GM12864 (cell line): ENCODE results near the gene BICD2.

Source experiments
- DNase-seq: peaks from one replicate; pipeline ENCODE4 v3.0.0-alpha.2; 2011; ENCODE audit warnings: low read depth
- H3K4me3 ChIP-seq: 2 replicates; pipeline ENCODE4 v1.5.1; 2011; ENCODE audit warnings: mild to moderate bottlenecking, low read depth, low read length, control low read depth
- CTCF ChIP-seq: IDR thresholded peaks from 2 replicates; pipeline ENCODE4 v1.5.1; 2011; ENCODE audit warnings: low read depth, mild to moderate bottlenecking, moderate library complexity, low read length, control low read depth, inconsistent platforms; ENCODE audit errors: missing control alignments

Gene BICD2

GRCh38 chr9:92721548-92721947, 43.1 kb downstream of the BICD2 start:
- no peak overlapping the region for H3K4me3 ChIP-seq
- no peak for DNase-seq
- TF ChIP-seq CTCF, result no peak

GRCh38 chr9:92720807-92721535, 43.7 kb downstream of the BICD2 start:
- H3K4me3 ChIP-seq, result no peak overlapping the region
- DNase-seq, result no peak
- no peak for TF ChIP-seq CTCF

GRCh38 chr9:92720209-92720765, 44.3 kb downstream of the BICD2 start:
- H3K4me3 ChIP-seq, result no peak overlapping the region
- no peak for DNase-seq
- no peak for TF ChIP-seq CTCF

- TF ChIP-seq CTCF, result no peak
- no peak overlapping the region for H3K4me3 ChIP-seq
- no peak for DNase-seq
Measured at GRCh38 chr9:92719028-92719647, 45.5 kb downstream of the BICD2 start.

- no peak for DNase-seq
- H3K4me3 ChIP-seq, result no peak overlapping the region
- TF ChIP-seq CTCF, result no peak
Measured at GRCh38 chr9:92718086-92719001, 46.3 kb downstream of the BICD2 start.

DNA sequence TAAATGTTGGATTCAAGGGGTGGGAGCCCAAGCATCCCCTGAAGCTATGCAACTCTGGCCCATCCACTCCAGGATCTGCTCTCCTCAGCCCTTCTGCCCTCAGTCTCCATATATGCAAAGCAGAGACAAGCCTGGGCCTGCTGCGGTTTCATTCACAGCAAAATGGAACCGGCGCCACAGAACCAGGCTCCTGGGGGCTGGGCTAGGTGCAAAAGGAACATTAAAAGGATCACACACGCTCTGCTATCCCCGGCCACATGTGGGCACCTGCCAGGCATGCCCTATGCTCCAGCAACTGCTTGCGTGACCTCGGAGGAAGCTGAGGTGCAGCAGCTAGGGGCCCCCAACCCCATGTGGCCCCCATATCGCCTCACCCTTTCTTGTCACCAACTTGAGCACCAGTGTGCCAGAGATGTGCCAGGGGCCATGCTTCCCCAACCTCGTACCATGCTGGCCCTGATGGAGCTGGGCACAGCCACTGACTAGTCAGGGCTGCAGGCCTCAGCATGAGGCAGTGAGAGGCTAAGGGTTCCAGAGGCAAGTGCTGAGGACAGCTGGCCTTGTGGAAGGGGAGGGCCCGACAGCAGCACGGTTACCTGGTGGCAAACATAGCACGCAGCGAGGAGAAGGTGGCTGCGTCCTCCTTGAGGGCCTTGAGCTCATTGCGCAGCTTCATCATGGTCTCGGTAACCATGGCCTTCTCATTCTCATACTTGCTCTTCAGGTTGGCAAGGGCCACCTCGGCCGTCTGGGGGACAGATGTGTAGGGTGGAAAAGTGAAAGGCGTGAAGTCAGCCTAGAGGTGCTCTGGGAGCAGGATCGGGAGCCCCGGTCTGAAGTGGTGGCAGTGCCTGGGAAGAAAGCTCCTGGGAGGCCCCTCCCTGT, 47.2 kb downstream of the BICD2 start:
- no peak for TF ChIP-seq CTCF
- H3K4me3 ChIP-seq, result no peak overlapping the region
- DNase-seq, result no peak
